Measurements from ENCODE around the gene SART3.

GRCh38 chr12:108606492-108606891 is 45.5 kb upstream of the SART3 start:
- TF ChIP-seq JUN (IDR thresholded peaks at IDR 0.05; ENCODE audit: low read depth, low read length) = no peak
- TF ChIP-seq CTCF (IDR thresholded peaks at IDR 0.05; ENCODE audit: control extremely low read depth in 1 of 3, insufficient read depth in 1 of 3, low read depth in 1 of 3, low read length in 3 of 3) = no peak
- TF ChIP-seq MAX (IDR thresholded peaks at IDR 0.05) = no peak
- TF ChIP-seq POLR2A (IDR thresholded peaks at IDR 0.05; ENCODE audit: control extremely low read depth in 1 of 2, low read depth in 2 of 2, low read length in 2 of 2) = no peak
- no peak for TF ChIP-seq POLR2AphosphoS5 (IDR thresholded peaks at IDR 0.05; ENCODE audit: low read depth, low read length)
- no peak for TF ChIP-seq POU5F1 (IDR thresholded peaks at IDR 0.05; ENCODE audit: low read depth, low read length)
- no peak for TF ChIP-seq TEAD4 (IDR thresholded peaks at IDR 0.05; ENCODE audit: low read depth, low read length)
- TF ChIP-seq ATF3 (IDR thresholded peaks at IDR 0.05; ENCODE audit: insufficient read depth, low read depth, low read length) = no peak
- no peak for TF ChIP-seq NANOG (IDR thresholded peaks at IDR 0.05; ENCODE audit: insufficient read depth, low read depth, low read length, poor library complexity, severe bottlenecking)
- TF ChIP-seq TBP (IDR thresholded peaks at IDR 0.05; ENCODE audit: low read depth, low read length) = no peak

Data from H1 (cell line).